AG04450 (cell line): ENCODE data around the gene CFAP97D2. TPM values are rescaled to one million over a fixed set of nuclear protein-coding genes. Genes with fewer than 3 reads are reported as not detected.

ENCODE experiments used
- CTCF ChIA-PET: fragments of 300-600, 350-600 bp; formaldehyde crosslinking; extraction: SDS; loops from one replicate; lab custom pipeline; 2022; ENCODE audit warnings: antibody characterized with exemption, inconsistent platforms; lab: Charles Lee
- POLR2A ChIA-PET: fragments of 350-600 bp; formaldehyde crosslinking; extraction: SDS; loops from one replicate; lab custom pipeline; 2021; ENCODE audit warnings: antibody characterized with exemption, inconsistent platforms; lab: Yijun Ruan, JAX
- DNase-seq: peaks from one replicate; pipeline ENCODE4 v3.0.0-alpha.2; 2011; ENCODE audit warnings: low read depth, low spot score
- H3K27ac ChIP-seq: one replicate; pipeline ENCODE4 v1.5.1; 2012; ENCODE audit warnings: low read depth, low read length, control low read depth
- H3K27me3 ChIP-seq: one replicate; pipeline ENCODE4 v1.6.0; 2012; ENCODE audit warnings: low read length; ENCODE audit not compliant: control insufficient read depth, insufficient read depth
- H3K4me3 ChIP-seq: 2 replicates; pipeline ENCODE4 v1.5.1; 2011; ENCODE audit warnings: mild to moderate bottlenecking, low read depth, low read length, control low read depth
- H3K9me3 ChIP-seq: 2 replicates; pipeline ENCODE4 v1.5.1; 2012; ENCODE audit warnings: low read length; ENCODE audit not compliant: control insufficient read depth, insufficient read depth
- polyA plus RNA-seq: library from polyadenylated mRNA; depleted of rRNA; stranded (reverse); fragments of >200 nt; gene quantifications from 2 replicates; pipeline ENCODE4 v1.2.3, GENCODE V29; 2011
- TF ChIP-seq, protein P1 (sequence below): IDR thresholded peaks from 2 replicates; pipeline ENCODE4 v1.5.1; 2011; ENCODE audit warnings: low read depth, low read length, control low read depth, inconsistent platforms

The CFAP97D2 gene
- polyA plus RNA-seq, 1 experiment, result not detected

DNA sequence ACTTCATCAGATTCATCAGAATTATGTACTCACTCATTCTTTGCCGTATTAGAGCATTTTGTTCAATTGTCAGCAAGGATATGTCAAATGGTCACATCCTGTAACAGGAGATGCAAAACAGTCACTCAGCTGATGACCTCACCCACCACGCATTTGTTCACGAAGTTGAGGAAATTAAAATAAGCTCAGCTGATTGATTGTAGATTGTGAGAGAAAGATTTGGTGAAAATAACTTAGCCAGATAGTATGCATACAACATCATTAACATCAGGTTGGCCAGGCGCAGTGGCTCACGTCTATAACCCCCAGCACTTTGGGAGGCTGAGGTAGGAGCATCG, 33.1 kb downstream of the CFAP97D2 start:
- DNase-seq, result no peak
- CTCF ChIA-PET, result no interaction called here
- H3K4me3 ChIP-seq, result no peak overlapping the region

DNA sequence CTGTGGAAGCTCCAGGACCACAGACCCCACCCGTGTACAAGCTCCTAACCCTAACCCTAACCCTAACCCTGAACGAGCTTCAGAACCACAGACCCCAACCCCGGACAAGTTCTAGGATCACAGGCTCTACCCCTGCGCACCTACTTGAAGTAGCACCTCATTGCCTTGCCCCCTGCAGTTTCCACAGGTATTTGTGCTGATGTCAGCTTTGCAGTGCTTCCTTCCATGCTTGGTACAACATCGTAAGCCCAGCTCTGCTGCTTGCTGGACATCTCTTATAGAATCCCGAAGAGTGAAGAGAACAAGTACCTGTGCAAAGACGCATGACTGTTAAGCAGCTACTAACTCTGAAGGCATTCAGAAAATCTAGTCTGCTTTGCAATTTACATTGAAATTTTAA, 34.9 kb downstream of the CFAP97D2 start:
- Histone ChIP-seq H3K4me3 (no peak overlapping the region), H3K27me3 (no peaks in the 10 kb centered on the region), H3K9me3 (no peaks in the 10 kb centered on the region; the same call in 1 of the 2 replicates), H3K27ac (no peak overlapping the region)
- POLR2A ChIA-PET, result interaction anchor here (0.7 kb wide), 1 partner anchor 429 kb away, joined by 5 read pairs; no protein-coding TSS in a partner anchor
- CTCF ChIA-PET, result no interaction called here
- TF ChIP-seq, protein P1, sequence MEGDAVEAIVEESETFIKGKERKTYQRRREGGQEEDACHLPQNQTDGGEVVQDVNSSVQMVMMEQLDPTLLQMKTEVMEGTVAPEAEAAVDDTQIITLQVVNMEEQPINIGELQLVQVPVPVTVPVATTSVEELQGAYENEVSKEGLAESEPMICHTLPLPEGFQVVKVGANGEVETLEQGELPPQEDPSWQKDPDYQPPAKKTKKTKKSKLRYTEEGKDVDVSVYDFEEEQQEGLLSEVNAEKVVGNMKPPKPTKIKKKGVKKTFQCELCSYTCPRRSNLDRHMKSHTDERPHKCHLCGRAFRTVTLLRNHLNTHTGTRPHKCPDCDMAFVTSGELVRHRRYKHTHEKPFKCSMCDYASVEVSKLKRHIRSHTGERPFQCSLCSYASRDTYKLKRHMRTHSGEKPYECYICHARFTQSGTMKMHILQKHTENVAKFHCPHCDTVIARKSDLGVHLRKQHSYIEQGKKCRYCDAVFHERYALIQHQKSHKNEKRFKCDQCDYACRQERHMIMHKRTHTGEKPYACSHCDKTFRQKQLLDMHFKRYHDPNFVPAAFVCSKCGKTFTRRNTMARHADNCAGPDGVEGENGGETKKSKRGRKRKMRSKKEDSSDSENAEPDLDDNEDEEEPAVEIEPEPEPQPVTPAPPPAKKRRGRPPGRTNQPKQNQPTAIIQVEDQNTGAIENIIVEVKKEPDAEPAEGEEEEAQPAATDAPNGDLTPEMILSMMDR, result no peak
- DNase-seq, result no peak

More for the DNA sequence above, 33.1 kb downstream of the CFAP97D2 start:
- Histone ChIP-seq H3K9me3 (peaks cover 7% of the 10 kb centered on the region), H3K27ac (no peak overlapping the region), H3K27me3 (no peaks in the 10 kb centered on the region)
- POLR2A ChIA-PET, result no interaction called here
- TF ChIP-seq, protein P1, result no peak

DNA sequence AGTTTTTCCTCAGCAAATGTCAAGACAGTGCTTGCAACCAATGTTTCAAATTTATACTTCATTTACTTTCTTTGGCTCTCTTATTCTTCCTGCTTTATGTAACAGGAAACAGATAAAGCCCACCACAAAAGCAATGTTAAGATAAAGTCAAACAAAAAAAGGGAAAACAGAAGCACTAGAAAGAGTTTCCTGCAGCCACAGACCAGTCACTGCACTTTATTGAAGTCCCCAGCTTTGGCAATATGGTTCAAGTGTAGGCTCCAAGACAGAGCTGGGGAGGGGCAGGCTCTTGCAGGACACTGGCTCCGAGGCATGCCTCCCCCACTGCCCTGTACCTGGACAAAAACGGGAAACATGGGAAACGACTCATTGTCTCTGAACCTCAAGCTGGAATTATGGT, 40.3 kb downstream of the CFAP97D2 start:
- POLR2A ChIA-PET, result no interaction called here
- no peak for DNase-seq
- no peak overlapping the region for H3K4me3 ChIP-seq
- CTCF ChIA-PET, result no interaction called here
- H3K9me3 ChIP-seq, result no peaks in the 10 kb centered on the region
- no peaks in the 10 kb centered on the region for H3K27me3 ChIP-seq
- no peak overlapping the region for H3K27ac ChIP-seq
- TF ChIP-seq, protein P1, result no peak

DNA sequence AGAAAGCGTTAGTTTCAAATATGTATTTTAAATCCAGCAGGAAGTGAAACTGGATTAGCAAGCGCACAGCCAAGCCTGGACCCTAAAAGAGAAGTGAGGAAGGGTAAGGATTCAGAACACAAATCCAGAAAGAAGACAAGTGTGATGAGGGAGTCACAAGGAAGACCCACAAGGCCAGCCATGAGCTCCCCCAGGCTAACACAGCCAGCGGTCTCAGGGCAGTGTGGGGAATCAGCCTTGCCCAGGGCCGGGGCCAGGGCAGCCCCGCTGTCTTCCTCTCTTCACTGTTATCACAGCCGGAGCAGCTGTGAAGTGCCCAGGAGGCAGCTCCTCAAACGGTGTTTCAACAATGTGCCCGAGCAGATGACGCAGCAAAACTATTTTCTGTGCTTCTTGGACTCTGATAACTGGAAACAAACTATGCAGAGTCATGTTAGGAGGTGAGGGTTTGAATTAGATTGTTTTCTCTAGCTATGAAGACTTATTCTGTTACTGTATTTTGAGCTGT, 43.5 kb downstream of the CFAP97D2 start:
- H3K27ac ChIP-seq, result no peak overlapping the region
- no peaks in the 10 kb centered on the region for H3K9me3 ChIP-seq
- H3K27me3 ChIP-seq, result no peaks in the 10 kb centered on the region
- POLR2A ChIA-PET, result no interaction called here
- TF ChIP-seq, protein P1, result no peak
- DNase-seq, result no peak
- CTCF ChIA-PET, result no interaction called here
- H3K4me3 ChIP-seq, result no peak overlapping the region

DNA sequence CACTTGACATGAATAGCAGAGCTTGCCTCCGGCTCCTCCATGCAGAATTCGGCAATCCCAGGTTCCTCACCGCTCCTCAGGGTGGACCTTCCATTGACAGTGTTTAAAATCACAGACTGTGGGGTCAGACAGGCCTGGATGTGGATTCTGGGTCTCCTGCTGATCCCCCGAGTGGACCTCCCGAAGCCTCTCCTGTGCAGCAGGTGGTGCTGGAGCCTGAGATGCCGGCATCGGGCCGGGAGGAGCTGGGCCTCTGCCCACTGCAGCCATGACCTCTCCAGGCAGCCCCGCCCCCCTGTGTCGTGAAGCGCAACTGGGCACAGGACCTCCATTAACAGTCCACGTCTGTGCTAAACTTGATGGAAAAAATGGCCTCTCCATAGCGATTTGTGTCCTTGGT, 45.1 kb downstream of the CFAP97D2 start:
- peaks cover 3% of the 10 kb centered on the region for H3K27me3 ChIP-seq
- ChIA-PET POLR2A (interaction anchor here (0.7 kb wide), 1 partner anchor 51 kb away, joined by 3 read pairs; no protein-coding TSS in a partner anchor), CTCF (interaction anchor here (0.6 kb wide), 1 partner anchor 183 kb away, joined by 5 read pairs; no protein-coding TSS in a partner anchor)
- DNase-seq, result no peak
- H3K4me3 ChIP-seq, result no peak overlapping the region
- H3K27ac ChIP-seq, result no peak overlapping the region
- TF ChIP-seq, protein P1, result no peak
- H3K9me3 ChIP-seq, result no peaks in the 10 kb centered on the region
